GM18870 (cell line): Measurements from ENCODE around the gene YLPM1.
A peak's percentile ranks its signal among the peaks of the same experiment; 100 is the strongest.

Source experiments
- ATAC-seq: cut with Tn5 transposase; IDR thresholded peaks from one replicate; pipeline ENCODE4 v1.9.1; 2021; ENCODE audit warnings: moderate library complexity; ENCODE audit not compliant: unreplicated experiment

The YLPM1 gene

GRCh38 chr14:74867673-74868072 lies 104.6 kb downstream of the YLPM1 start:
- ATAC-seq = no peak

DNA sequence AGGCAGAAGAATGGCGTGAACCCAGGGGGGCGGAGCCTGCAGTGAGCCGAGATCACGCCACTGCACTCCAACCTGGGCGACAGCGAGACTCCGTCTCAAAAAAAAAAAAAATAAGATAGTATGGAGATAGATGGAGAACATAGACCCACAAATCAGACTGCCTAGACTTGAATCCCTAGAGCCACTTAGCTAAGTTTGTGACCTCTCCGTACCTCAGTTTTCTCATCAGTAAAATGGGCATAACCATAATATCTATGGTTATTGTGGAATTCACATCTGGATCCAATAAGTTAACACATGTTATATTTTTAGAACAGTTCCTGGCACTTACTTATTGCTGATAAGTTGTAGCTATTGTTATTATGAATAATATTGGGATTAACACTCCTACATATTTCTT lies 105.6 kb downstream of the YLPM1 start:
- ATAC-seq = no peak

- ATAC-seq = no peak
Measured at GRCh38 chr14:74871819-74872218, 108.7 kb downstream of the YLPM1 start.

DNA sequence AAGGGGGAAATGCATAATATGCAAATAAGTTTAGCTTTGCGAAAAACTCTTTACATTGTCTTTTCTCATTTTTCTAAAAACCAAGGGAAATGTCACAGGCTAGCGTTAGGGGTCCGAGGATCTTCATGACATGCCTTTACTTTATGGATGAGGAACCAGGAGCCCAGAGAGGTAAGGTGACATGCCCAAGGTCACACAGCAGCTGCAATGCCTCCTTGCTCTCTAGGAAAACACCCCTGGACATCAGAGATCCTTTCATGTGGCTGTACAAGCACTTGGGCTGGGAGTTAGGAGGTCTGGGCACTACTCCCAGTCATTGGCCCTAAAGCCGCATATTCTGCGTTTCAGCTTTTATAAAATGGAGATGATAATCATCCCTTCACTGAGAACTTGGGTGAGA lies 112.1 kb downstream of the YLPM1 start:
- ATAC-seq = no peak

DNA sequence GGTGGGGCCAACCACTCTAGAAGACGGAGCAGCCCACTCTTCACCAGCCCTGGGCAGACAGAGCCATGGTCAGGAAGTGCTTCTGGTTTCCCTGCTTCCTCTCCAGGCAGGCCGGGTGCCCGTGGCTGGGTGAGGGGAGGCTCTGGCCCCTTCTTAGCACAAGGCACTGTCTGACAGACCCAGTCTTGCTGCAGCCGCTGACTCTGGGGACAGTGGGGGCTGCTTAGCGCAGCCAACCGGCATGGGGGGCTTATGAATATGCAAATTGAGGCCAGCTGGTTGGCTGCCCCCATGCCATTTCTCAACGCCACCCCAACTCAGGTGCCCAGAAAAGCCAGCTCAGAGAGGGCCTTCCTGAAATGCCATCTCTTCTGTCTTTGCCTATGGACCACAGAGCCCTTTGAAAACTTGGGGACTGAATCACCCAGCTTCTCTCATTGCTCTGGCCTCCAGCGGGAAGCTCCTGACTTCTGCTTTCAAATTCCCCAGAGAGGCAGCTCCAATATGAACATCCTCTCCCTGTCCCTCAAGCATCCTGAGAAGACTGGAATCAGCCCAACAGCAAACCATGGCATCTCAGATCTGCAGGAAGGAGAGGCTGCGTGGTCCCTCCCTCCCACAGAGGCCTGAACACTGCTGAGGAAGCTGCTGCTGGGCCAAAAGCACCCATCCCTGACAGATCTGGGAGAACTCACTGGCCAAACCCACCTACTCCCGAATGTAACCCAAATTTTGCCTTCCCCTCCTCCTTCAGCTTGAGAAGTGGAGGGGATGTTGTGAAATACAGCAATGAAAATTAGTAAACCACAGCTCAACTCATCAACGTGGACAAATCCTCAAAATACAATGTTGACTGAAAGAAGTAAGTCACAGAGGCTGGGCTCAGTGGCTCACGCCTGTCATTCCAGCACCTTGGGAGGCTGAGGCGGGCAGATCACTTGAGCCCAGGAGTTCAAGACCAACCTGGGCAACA lies 113.1 kb downstream of the YLPM1 start, which contains the start of gene PROX2:
Gene PROX2, minus strand, starts transcription at position 205 of the 973 bp plus-strand sequence. CDS start 12,311 bp downstream, outside the sequence.
- ATAC-seq = no peak

DNA sequence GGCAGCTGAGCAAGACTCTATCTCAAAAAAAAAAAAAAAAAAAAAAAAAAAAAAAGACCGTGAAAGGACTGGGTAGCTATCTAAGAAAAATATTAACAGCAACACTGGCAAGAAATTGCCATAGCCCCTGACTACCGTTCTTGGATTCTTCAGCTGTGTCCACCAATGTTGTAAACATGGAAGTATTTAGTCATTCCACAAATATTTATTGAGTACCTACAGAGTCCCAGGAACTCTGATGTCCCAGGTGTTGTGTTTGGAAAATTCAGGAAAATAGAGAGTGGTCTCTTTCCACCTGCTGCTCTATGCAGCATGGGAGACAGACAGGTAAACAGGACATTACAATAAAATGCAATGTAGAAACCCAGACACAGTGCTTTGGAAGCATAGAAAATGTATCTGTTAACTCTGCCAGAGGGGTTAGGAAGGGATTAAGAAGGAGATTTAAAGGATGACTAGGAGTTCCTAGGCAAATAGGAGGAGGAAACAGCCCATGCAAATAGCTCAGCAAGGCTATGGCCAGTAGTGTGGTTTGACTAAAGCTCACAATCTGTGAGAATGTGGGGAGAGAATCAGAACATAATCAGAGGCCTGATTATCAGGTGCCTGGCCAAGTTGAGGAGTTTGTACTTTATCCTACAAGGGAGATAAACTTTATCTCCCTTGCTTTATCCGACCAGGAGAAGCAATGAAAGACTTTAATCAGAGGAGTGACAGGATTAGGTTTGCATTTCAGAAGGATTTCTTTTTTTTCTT lies 116.5 kb downstream of the YLPM1 start:
- no peak for ATAC-seq

- peak; percentile 67 for ATAC-seq
Measured at GRCh38 chr14:74881431-74882102, 118.5 kb downstream of the YLPM1 start, which contains the start of gene DLST. TSS of gene DLST (plus strand) at chr14:74881916. CDS start at chr14:74881954, 38 bp downstream.

DNA sequence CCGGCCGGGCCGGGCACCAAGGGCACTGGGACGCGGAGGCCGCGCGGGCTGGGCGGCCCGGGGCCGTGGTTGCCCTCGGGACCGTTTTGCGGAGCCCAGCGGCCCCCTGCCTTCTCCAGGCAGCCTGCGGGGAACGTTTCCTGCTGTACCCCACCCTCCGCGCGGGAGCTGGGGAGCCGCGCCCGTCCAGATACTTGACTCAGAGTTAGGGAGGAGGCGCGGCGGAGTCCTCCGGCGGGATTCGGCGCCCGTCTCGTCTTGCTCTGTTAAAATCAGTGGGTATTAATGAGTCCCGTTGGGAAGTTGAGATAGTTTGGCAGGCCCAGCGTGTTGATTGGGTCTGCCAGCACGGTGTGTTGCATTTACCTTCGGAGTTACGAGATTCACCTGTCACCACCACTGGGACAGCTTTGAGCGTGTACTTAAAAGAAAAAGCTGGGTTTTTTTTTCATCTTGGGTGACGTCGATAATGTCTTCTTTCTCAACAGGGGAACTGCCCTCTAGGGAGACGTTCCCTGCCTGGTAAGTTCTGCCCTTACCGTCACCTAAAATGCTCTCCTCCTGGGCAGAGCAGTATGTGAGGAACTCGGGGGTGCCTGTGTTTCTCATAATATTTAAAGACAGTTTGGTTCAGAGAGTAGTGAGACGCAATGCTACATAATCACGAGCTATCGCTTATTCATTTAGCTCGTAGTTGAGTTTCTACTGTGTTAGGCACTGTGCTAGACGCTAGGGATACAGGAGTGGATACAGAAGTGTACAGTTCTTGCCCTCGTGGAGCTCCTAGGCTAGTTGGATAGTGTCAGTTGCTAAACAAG lies 119.2 kb downstream of the YLPM1 start:
- ATAC-seq = peak; percentile 29
